Upper lobe of left lung (tissue), 6 donors: ENCODE measurements around the gene BMP7. TPM values are rescaled to one million over a fixed set of nuclear protein-coding genes. Genes with fewer than 3 reads are reported as not detected.

Experiments used
- ATAC-seq, 2 donors: fragments of 200-7000 bp; cut with Tn5 transposase; one replicate each; pipeline ENCODE4 v1.9.1; 2022; ENCODE audit warnings: mild to moderate bottlenecking in 2 of 2, moderate library complexity in 2 of 2; ENCODE audit not compliant: low FRiP score in 2 of 2
- DNase-seq, 2 donors: peaks; one replicate each; pipeline ENCODE4 v3.0.0-alpha.2; 2019 to 2020
- H3K27ac ChIP-seq, 4 donors: fragments of 200-600 bp; sonication (generic); one replicate each; pipeline ENCODE4 v1.5.1; 2016 to 2019
- H3K27me3 ChIP-seq, 4 donors: fragments of 200-600 bp; sonication (generic); one replicate each; pipeline ENCODE4 v1.5.1; 2017 to 2019
- H3K36me3 ChIP-seq, 4 donors: fragments of 200-600 bp; sonication (generic); one replicate each; pipeline ENCODE4 v1.5.1; 2016 to 2019
- H3K4me1 ChIP-seq, 4 donors: fragments of 200-600 bp; sonication (generic); one replicate each; pipeline ENCODE4 v1.5.1; 2018 to 2019
- H3K4me3 ChIP-seq, 4 donors: fragments of 200-600 bp; sonication (generic); one replicate each; pipeline ENCODE4 v1.5.1; 2017 to 2019; ENCODE audit warnings: mild to moderate bottlenecking in 2 of 4, moderate library complexity in 1 of 4
- H3K9me3 ChIP-seq, 4 donors: fragments of 200-600 bp; sonication (generic); one replicate each; pipeline ENCODE4 v1.5.1; 2018 to 2019
- EP300 ChIP-seq, 4 donors: sonication (generic); formaldehyde crosslinking; IDR thresholded peaks; one replicate each; pipeline ENCODE4 v1.5.1; 2017; ENCODE audit warnings: antibody characterized with exemption in 4 of 4, control low read depth in 2 of 4
- POLR2A ChIP-seq, 4 donors: fragments of 450-650 bp; IDR thresholded peaks; one replicate each; pipeline ENCODE4 v1.5.1; 2016 to 2017; ENCODE audit warnings: antibody characterized with exemption in 4 of 4, mild to moderate bottlenecking in 2 of 4
- POLR2AphosphoS5 ChIP-seq, 2 donors: sonication (generic); formaldehyde crosslinking; IDR thresholded peaks; one replicate each; pipeline ENCODE4 v1.5.1; 2017; ENCODE audit warnings: antibody characterized with exemption in 2 of 2
- WGBS, 2 donors: methylation state at CpG; one replicate each; pipeline ENCODE4 v1.1.5; 2017 to 2018; 5-methylcytosine and 5-hydroxymethylcytosine counted together
- total RNA-seq, 6 donors: library from RNA; depleted of rRNA in 4 of 6; stranded (reverse); fragments of >200 nt in 4 of 6; gene quantifications; one replicate each; pipeline versions ENCODE4 v1.1.0 to v1.2.1, GENCODE V29; 2016 to 2021
- TF ChIP-seq, protein P1 (sequence below), 6 experiments: fragments of 450-650 bp in 4 of 6; fragments of 200-600 bp in 2 of 6; sonication (generic) in 2 of 6; IDR thresholded peaks; one replicate each; pipeline ENCODE4 v1.5.1; 2016 to 2019; ENCODE audit warnings: antibody characterized with exemption in 6 of 6
- donor health status: DM: no; HTN: no; CAD: no; lungs with moderate emphysema.
- donor health status: DM: no; HTN: yes; CAD: no; lungs with severe emphysema.

BMP7 gene
- total RNA-seq, 6 donors from 2014 or later: 0.30 to 4.0 (median 2.6) TPM; not detected in 1

DNA sequence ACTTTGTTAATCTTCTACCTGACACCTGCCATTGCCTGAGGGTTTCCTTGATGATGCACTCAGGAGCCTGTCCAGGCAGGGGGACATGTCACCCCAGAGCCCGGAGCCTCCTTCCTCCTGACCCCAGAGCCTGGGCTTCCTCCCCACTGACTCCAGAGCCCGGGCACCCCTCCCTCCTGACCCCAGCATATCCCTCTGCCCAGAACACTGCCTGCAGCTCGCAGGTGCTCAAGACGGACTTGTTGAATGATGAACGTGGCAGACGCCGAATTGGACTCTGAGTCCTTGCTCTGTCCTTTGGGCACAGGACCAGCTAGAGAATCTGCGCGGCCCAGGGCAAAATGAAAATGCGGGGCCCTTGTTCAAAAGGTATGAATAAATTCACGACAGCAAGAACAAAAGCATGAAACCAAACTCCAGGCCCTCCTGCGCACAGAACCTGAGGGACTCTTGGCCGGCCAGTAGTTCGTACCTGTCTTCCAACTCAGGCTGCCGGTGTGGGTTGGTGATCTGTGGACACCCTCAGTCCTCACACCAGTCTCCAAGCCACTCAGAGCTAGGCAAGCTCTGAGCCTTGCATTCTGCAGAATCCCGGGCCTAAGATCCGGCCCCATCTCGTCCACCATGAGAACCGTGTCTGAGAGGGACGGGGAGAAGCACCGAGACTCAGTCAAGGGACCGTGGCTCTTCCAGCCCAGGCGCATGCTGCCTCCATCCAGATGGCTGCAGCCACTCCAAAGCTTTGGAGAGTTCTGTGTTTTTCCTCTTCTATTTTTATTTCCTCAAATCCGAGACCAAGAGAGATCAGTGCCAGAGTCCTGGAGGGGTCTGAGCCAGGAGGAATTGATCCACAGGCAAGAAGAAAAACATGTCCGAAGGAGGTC lies 104.7 kb downstream of the BMP7 start:
- Histone ChIP-seq H3K9me3 (no peaks in the 10 kb centered on the region), H3K4me1 (no peaks in the 10 kb centered on the region), H3K27ac (no peak overlapping the region), H3K27me3 (no peaks in the 10 kb centered on the region), H3K36me3 (no peaks in the 10 kb centered on the region), H3K4me3 (no peak overlapping the region)
- ATAC-seq: no peak
- DNase-seq: no peak
- TF ChIP-seq, protein P1, sequence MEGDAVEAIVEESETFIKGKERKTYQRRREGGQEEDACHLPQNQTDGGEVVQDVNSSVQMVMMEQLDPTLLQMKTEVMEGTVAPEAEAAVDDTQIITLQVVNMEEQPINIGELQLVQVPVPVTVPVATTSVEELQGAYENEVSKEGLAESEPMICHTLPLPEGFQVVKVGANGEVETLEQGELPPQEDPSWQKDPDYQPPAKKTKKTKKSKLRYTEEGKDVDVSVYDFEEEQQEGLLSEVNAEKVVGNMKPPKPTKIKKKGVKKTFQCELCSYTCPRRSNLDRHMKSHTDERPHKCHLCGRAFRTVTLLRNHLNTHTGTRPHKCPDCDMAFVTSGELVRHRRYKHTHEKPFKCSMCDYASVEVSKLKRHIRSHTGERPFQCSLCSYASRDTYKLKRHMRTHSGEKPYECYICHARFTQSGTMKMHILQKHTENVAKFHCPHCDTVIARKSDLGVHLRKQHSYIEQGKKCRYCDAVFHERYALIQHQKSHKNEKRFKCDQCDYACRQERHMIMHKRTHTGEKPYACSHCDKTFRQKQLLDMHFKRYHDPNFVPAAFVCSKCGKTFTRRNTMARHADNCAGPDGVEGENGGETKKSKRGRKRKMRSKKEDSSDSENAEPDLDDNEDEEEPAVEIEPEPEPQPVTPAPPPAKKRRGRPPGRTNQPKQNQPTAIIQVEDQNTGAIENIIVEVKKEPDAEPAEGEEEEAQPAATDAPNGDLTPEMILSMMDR (IDR thresholded peaks at IDR 0.05): no peak
- TF ChIP-seq POLR2A (IDR thresholded peaks at IDR 0.05) (no peak), POLR2AphosphoS5 (IDR thresholded peaks at IDR 0.05) (no peak), EP300 (IDR thresholded peaks at IDR 0.05) (no peak)
- 82 to 83% methylated on average over 23 to 25 of the region's 25 CpGs for whole genome bisulfite sequencing, 2 donors

DNA sequence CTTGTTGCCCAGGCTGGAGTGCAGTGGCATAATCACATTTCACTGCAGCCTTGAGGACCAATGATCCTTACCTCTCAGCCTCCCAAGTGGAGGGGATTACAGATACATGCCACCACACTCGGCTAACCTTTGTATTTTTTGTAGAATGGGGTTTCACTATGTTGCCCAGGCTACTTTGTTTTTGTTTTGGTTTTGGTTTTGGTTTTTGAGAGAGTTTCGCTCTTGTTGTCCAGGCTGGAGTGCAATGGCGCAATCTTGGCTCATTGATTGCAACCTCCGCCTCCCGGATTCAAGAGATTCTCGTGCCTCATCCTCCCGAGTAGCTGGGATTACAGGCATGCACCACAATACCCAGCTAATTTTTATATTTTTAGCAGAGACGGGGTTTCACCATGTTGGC lies 105.5 kb downstream of the BMP7 start:
- DNase-seq: no peak
- Histone ChIP-seq H3K4me3 (no peak overlapping the region), H3K9me3 (no peaks in the 10 kb centered on the region), H3K36me3 (no peaks in the 10 kb centered on the region), H3K27ac (no peak overlapping the region), H3K27me3 (no peaks in the 10 kb centered on the region), H3K4me1 (no peaks in the 10 kb centered on the region)
- 77 to 90% methylated on average over 8 of the region's 8 CpGs for WGBS, 2 donors
- TF ChIP-seq POLR2A (IDR thresholded peaks at IDR 0.05) (no peak), POLR2AphosphoS5 (IDR thresholded peaks at IDR 0.05) (no peak), EP300 (IDR thresholded peaks at IDR 0.05) (no peak)
- TF ChIP-seq, protein P1 (IDR thresholded peaks at IDR 0.05): no peak
- ATAC-seq: no peak

DNA sequence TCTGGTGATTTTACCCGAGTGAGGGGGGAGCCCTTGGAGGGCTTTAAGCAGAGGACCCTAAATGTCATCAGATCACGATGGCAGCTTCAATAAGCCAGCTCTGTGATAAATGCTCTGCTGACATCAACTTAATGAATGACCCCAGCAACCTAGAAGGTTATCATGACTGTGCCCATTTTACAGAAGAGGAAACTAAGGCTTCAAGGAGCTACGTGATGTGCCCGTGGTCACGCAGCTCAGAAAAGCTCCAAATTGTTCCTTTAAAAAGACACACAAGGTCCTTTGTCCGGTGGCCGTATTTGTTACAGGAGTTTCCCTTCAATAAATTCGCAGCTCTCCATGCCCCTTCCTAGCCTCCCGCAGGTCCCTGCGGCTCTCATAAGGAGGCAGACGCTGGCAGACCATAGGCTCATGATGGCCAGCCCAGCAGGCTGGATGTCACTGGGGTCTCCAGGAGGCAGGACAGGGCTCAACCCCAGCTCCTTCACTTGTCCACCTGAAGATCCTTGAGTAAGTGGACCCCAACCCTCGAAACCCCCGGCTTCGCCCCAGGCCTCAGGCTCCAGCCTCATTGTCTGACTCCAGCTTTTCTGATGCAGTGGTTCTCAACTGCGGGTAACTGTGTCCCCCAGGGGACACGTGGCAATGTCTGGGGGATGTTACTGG lies 106.4 kb downstream of the BMP7 start:
- Histone ChIP-seq H3K27me3 (no peaks in the 10 kb centered on the region), H3K27ac (no peak overlapping the region), H3K36me3 (no peaks in the 10 kb centered on the region), H3K4me3 (no peak overlapping the region), H3K4me1 (no peaks in the 10 kb centered on the region), H3K9me3 (no peaks in the 10 kb centered on the region)
- 82 to 86% methylated on average over 14 to 16 of the region's 16 CpGs for WGBS, 2 donors
- no peak for TF ChIP-seq POLR2AphosphoS5 (IDR thresholded peaks at IDR 0.05)
- TF ChIP-seq, protein P1 (IDR thresholded peaks at IDR 0.05): no peak
- no peak for TF ChIP-seq EP300 (IDR thresholded peaks at IDR 0.05)
- no peak for TF ChIP-seq POLR2A (IDR thresholded peaks at IDR 0.05)
- DNase-seq: no peak
- ATAC-seq: no peak

DNA sequence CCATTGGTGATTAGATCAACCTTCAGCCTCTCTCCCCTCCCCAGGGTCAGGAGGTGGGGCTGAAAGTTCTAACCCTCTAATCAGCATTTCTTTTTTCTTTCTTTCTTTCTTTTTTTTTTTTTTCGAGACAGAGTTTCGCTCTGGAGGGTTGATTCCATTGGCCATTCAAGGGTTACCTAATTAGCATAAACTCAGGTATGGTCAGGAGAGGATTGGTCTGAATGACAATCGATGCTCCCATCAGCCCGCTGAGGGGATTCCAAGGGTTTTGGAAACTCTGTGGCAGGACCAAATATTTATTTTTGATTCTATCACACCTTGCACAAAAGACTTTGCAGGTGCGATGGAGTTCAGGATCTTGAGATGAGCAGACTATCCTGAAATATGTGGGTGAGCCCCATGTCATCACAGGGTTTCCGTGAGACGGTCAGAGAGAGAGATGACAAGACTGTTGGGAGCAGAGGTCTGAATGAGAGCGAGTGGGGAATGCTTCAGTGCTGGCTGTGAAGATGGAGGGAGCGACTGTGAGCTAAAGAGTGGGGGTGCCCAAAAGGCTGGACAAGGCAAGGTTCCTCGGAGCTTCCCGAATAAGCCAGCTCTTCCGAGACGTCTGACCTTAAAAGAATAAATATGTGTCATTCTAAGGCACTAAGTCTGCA lies 107.1 kb downstream of the BMP7 start:
- Histone ChIP-seq H3K4me3 (no peak overlapping the region), H3K36me3 (no peaks in the 10 kb centered on the region), H3K4me1 (no peaks in the 10 kb centered on the region), H3K27ac (no peak overlapping the region), H3K27me3 (no peaks in the 10 kb centered on the region), H3K9me3 (no peaks in the 10 kb centered on the region)
- WGBS, 2 donors: 62% methylated on average over 13 of the region's 13 CpGs
- TF ChIP-seq, protein P1 (IDR thresholded peaks at IDR 0.05): no peak
- no peak for TF ChIP-seq EP300 (IDR thresholded peaks at IDR 0.05)
- TF ChIP-seq POLR2A (IDR thresholded peaks at IDR 0.05): no peak
- no peak for TF ChIP-seq POLR2AphosphoS5 (IDR thresholded peaks at IDR 0.05)
- DNase-seq (no peak), ATAC-seq (no peak)
